Sigmoid colon (tissue), 7 donors: Measurements from ENCODE around the gene DLX5. TPM values are rescaled to one million over a fixed set of nuclear protein-coding genes. Genes with fewer than 3 reads are reported as not detected.
"Not testable (repeated sequence)": the region's sequence is repeated elsewhere in the genome, so short reads cannot be mapped to it uniquely, and the experiment has no call there.

Experiments
- DNase-seq: peaks from one replicate; pipeline ENCODE4 v3.0.0-alpha.2; 2019
- H3K27ac ChIP-seq, 4 donors: fragments of 200-600 bp; sonication (generic); one replicate each; pipeline ENCODE4 v1.5.1; 2016 to 2019; ENCODE audit warnings: mild to moderate bottlenecking in 1 of 4
- H3K27me3 ChIP-seq, 3 donors: fragments of 200-600 bp; sonication (generic); one replicate each; pipeline ENCODE4 v1.5.1; 2019; ENCODE audit warnings: mild to moderate bottlenecking in 1 of 3
- H3K36me3 ChIP-seq, 4 donors: fragments of 200-600 bp; sonication (generic); one replicate each; pipeline ENCODE4 v1.5.1; 2016 to 2019
- H3K4me1 ChIP-seq, 4 donors: fragments of 200-600 bp; sonication (generic); one replicate each; pipeline ENCODE4 v1.5.1; 2017 to 2019
- H3K4me3 ChIP-seq, 4 donors: fragments of 200-600 bp; sonication (generic); one replicate each; pipeline ENCODE4 v1.5.1; 2017 to 2019; ENCODE audit warnings: mild to moderate bottlenecking in 2 of 4, moderate library complexity in 1 of 4
- H3K9me3 ChIP-seq, 4 donors: fragments of 200-600 bp in 3 of 4; sonication (generic) in 3 of 4; one replicate each; pipeline versions ENCODE4 v1.5.1 to v1.6.1; 2013 to 2019
- EP300 ChIP-seq, 4 donors: sonication (generic); formaldehyde crosslinking; IDR thresholded peaks; one replicate each; pipeline ENCODE4 v1.6.1; 2017; ENCODE audit warnings: antibody characterized with exemption in 4 of 4
- POLR2A ChIP-seq, 2 donors: fragments of 450-650 bp; IDR thresholded peaks; one replicate each; pipeline ENCODE4 v1.6.1; 2016; ENCODE audit warnings: antibody characterized with exemption in 2 of 2, mild to moderate bottlenecking in 2 of 2, moderate library complexity in 2 of 2
- POLR2AphosphoS5 ChIP-seq, 4 donors: sonication (generic); formaldehyde crosslinking; IDR thresholded peaks; one replicate each; pipeline ENCODE4 v1.6.1; 2017; ENCODE audit warnings: antibody characterized with exemption in 4 of 4
- WGBS, 2 donors: extraction: QIAGEN DNeasy Blood & Tissue Kit; methylation state at CpG; one replicate each; pipeline ENCODE4 v1.1.7; 2013; 5-methylcytosine and 5-hydroxymethylcytosine counted together
- intact Hi-C: fragments of 100-400 bp; cut with DNase I; formaldehyde crosslinking; loops from one replicate; pipeline ENCODE4 v1.15.1; 2023
- polyA plus RNA-seq, 3 donors: library from polyadenylated mRNA; stranded (reverse); fragments of 200-250 nt; gene quantifications; one replicate each; pipeline ENCODE4 v1.2.3, GENCODE V29; 2013
- total RNA-seq, 4 donors: library from RNA; depleted of rRNA; stranded (reverse); fragments of >200 nt; gene quantifications; one replicate each; pipeline ENCODE4 v1.1.0, GENCODE V29; 2016
- TF ChIP-seq, protein P1 (sequence below), 4 experiments: fragments of 450-650 bp in 3 of 4; fragments of 200-600 bp in 1 of 4; IDR thresholded peaks; one replicate each; pipeline ENCODE4 v1.5.1; 2016 to 2019; ENCODE audit warnings: antibody characterized with exemption in 4 of 4, mild to moderate bottlenecking in 3 of 4, moderate library complexity in 2 of 4
- donor health status: healthy with polysubstance abuse.
- donor health status: Bipolar disorder and iron deficiency.
- donor health status: healthy.

Gene DLX5
- total and polyA plus RNA-seq, 7 donors: 0.10 to 0.71 (median 0.41) TPM; not detected in 4

- 65 to 80% methylated on average over 5 of the region's 5 CpGs for WGBS, 2 donors
- intact Hi-C loops: no loop called here
- H3K27ac ChIP-seq: no peak overlapping the region
Measured at GRCh38 chr7:97039374-97040065, 14.9 kb upstream of the DLX5 start.

GRCh38 chr7:97034213-97034852, 9.7 kb upstream of the DLX5 start:
- DNase-seq, H3K9me3 ChIP-seq, H3K27ac ChIP-seq, H3K4me1 ChIP-seq, H3K36me3 ChIP-seq, intact Hi-C loops, H3K4me3 ChIP-seq: not testable (repeated sequence)
- peaks cover 0 to 24% (median 4%) of the 10 kb centered on the region in 3 donors for H3K27me3 ChIP-seq
- 94 to 95% methylated on average over 30 of the region's 30 CpGs for WGBS, 2 donors

More at GRCh38 chr7:97039374-97040065, 14.9 kb upstream of the DLX5 start:
- peaks cover 0 to 29% (median 0%) of the 10 kb centered on the region in 3 donors for H3K27me3 ChIP-seq
- H3K36me3 ChIP-seq: no peaks in the 10 kb centered on the region
- no peaks in the 10 kb centered on the region for H3K4me1 ChIP-seq
- H3K4me3 ChIP-seq: no peak overlapping the region
- no peak for DNase-seq
- H3K9me3 ChIP-seq: no peaks in the 10 kb centered on the region
- TF ChIP-seq, protein P1, sequence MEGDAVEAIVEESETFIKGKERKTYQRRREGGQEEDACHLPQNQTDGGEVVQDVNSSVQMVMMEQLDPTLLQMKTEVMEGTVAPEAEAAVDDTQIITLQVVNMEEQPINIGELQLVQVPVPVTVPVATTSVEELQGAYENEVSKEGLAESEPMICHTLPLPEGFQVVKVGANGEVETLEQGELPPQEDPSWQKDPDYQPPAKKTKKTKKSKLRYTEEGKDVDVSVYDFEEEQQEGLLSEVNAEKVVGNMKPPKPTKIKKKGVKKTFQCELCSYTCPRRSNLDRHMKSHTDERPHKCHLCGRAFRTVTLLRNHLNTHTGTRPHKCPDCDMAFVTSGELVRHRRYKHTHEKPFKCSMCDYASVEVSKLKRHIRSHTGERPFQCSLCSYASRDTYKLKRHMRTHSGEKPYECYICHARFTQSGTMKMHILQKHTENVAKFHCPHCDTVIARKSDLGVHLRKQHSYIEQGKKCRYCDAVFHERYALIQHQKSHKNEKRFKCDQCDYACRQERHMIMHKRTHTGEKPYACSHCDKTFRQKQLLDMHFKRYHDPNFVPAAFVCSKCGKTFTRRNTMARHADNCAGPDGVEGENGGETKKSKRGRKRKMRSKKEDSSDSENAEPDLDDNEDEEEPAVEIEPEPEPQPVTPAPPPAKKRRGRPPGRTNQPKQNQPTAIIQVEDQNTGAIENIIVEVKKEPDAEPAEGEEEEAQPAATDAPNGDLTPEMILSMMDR (IDR thresholded peaks at IDR 0.05): no peak
- TF ChIP-seq POLR2AphosphoS5 (IDR thresholded peaks at IDR 0.05) (no peak), POLR2A (IDR thresholded peaks at IDR 0.05) (no peak), EP300 (IDR thresholded peaks at IDR 0.05) (no peak)

DNA sequence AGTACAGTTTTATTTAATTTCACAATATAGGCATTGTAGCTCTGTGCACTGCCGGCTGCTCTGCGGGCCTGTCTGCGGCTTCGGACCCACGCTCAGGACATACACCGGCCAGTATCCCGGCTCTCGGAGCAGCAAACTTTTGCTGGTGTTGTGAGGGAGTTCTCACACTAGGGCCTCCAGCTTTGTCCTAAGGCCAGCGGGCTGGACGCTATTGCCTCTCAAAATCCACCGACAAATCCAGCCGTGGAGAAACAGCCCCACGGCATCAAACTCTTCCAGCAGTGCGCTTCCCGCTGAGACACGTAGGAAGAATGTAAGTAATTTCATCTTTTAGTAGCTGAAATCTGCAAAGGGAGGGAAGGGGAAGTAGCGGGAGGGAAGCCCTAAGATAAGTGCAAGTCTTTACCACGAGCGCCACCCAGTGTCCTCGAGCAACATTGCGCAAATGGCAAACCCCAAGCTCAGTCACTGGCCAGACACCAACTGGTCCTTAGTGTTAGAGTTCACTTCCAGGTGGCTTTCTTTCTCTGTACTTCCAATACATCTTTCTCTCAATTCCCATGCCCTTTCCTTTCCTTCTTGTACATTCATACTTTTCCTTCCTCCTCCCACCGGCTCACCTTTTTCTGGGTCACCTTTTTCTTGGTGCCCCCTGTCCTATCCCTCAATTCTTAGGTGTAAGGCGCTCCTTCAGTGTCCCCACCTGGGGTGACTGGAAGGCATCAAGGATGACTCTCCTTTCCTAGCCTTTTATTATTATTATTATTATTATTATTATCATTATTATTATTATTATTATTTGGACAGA, 3.0 kb upstream of the DLX5 start:
- Histone ChIP-seq H3K36me3 (no peaks in the 10 kb centered on the region), H3K9me3 (no peaks in the 10 kb centered on the region), H3K27me3 (peaks cover 35 to 71% (median 54%) of the 10 kb centered on the region in 3 donors), H3K4me1 (peaks cover 0 to 38% (median 36%) of the 10 kb centered on the region in 4 donors), H3K4me3 (peak overlapping the region; percentile 7 to 48 (median 40)), H3K27ac (peak overlapping the region in 1 of 4 donors; percentile 23)
- DNase-seq: peak; percentile 83
- intact Hi-C loops: loop anchor here (1.0 to 10.0 kb wide), 3 partner anchors 613 to 1111 kb away; no protein-coding TSS in a partner anchor
- TF ChIP-seq POLR2A (IDR thresholded peaks at IDR 0.05) (no peak), EP300 (IDR thresholded peaks at IDR 0.05) (no peak), POLR2AphosphoS5 (IDR thresholded peaks at IDR 0.05) (peak in 1 of 4 donors; percentile 11)
- TF ChIP-seq, protein P1 (IDR thresholded peaks at IDR 0.05): peak; percentile 58 to 82 (median 73)
- WGBS, 2 donors: 6 to 8% methylated on average over 23 of the region's 23 CpGs

- DNase-seq: no peak
- Histone ChIP-seq H3K9me3 (no peaks in the 10 kb centered on the region), H3K36me3 (no peaks in the 10 kb centered on the region), H3K27me3 (peaks cover 42 to 79% (median 58%) of the 10 kb centered on the region in 3 donors), H3K27ac (no peak overlapping the region), H3K4me3 (peak overlapping the region in 3 of 4 donors; percentile 38 to 48 (median 43)), H3K4me1 (peaks cover 0 to 41% (median 36%) of the 10 kb centered on the region in 4 donors)
- 8 to 10% methylated on average over 17 of the region's 17 CpGs for WGBS, 2 donors
- TF ChIP-seq, protein P1 (IDR thresholded peaks at IDR 0.05): no peak
- TF ChIP-seq POLR2AphosphoS5 (IDR thresholded peaks at IDR 0.05): no peak
- no peak for TF ChIP-seq EP300 (IDR thresholded peaks at IDR 0.05)
- TF ChIP-seq POLR2A (IDR thresholded peaks at IDR 0.05): no peak
- intact Hi-C loops: loop anchor here (1.0 to 10.0 kb wide), 3 partner anchors 612 to 1111 kb away; no protein-coding TSS in a partner anchor
Measured at GRCh38 chr7:97026715-97027426, 2.2 kb upstream of the DLX5 start.
